Mesendoderm (in vitro differentiated cells): ENCODE results near the gene PLB1.

Experiments
- DNase-seq: peaks from one replicate; pipeline ENCODE4 v3.0.0; 2013
- H2AK5ac ChIP-seq: 2 replicates; pipeline ENCODE4 v1.6.1; 2013; ENCODE audit warnings: low read length, inconsistent platforms
- H2BK120ac ChIP-seq: 2 replicates; pipeline ENCODE4 v1.6.1; 2013; ENCODE audit warnings: low read depth, mild to moderate bottlenecking, low read length, moderate library complexity, mixed read lengths
- H2BK15ac ChIP-seq: replicated peaks from 2 replicates; pipeline ENCODE4 v1.6.1; 2013; ENCODE audit warnings: low read depth, mild to moderate bottlenecking, moderate library complexity
- H2BK5ac ChIP-seq: 2 replicates; pipeline ENCODE4 v1.6.1; 2013; ENCODE audit warnings: low read length, inconsistent platforms
- H3K18ac ChIP-seq: 2 replicates; pipeline ENCODE4 v1.6.1; 2013; ENCODE audit warnings: mild to moderate bottlenecking, low read length, mixed read lengths
- H3K23ac ChIP-seq: one replicate; pipeline ENCODE4 v1.6.1; 2013; ENCODE audit warnings: low read length
- H3K27ac ChIP-seq: 2 replicates; pipeline ENCODE4 v1.5.1; 2013; ENCODE audit warnings: low read depth, mild to moderate bottlenecking, inconsistent platforms, low read length, moderate library complexity
- H3K27me3 ChIP-seq: 2 replicates; pipeline ENCODE4 v1.6.1; 2013; ENCODE audit warnings: low read length, control low read depth, mild to moderate bottlenecking, inconsistent platforms; ENCODE audit not compliant: insufficient read depth, poor library complexity
- H3K36me3 ChIP-seq: 2 replicates; pipeline ENCODE4 v1.6.1; 2013; ENCODE audit warnings: low read length, inconsistent platforms; ENCODE audit not compliant: control insufficient read depth, insufficient read depth
- H3K4ac ChIP-seq: one replicate; pipeline ENCODE4 v1.6.1; 2013; ENCODE audit warnings: low read depth, mild to moderate bottlenecking, low read length, moderate library complexity
- H3K4me1 ChIP-seq: 2 replicates; pipeline ENCODE4 v1.6.1; 2013; ENCODE audit warnings: low read depth, low read length, inconsistent platforms; ENCODE audit not compliant: control insufficient read depth
- H3K4me2 ChIP-seq: 2 replicates; pipeline ENCODE4 v1.6.1; 2013; ENCODE audit warnings: low read length
- H3K4me3 ChIP-seq: 2 replicates; pipeline ENCODE4 v1.5.1; 2013; ENCODE audit warnings: mild to moderate bottlenecking, low read length
- H3K56ac ChIP-seq: one replicate; pipeline ENCODE4 v1.6.1; 2013; ENCODE audit warnings: low read length
- H3K79me1 ChIP-seq: 2 replicates; pipeline ENCODE4 v1.6.1; 2013; ENCODE audit warnings: low read length, inconsistent platforms
- H3K79me2 ChIP-seq: 2 replicates; pipeline ENCODE4 v1.6.1; 2013; ENCODE audit warnings: mild to moderate bottlenecking, low read length; ENCODE audit not compliant: control insufficient read depth, insufficient read depth
- H3K9ac ChIP-seq: 2 replicates; pipeline ENCODE4 v1.6.1; 2013; ENCODE audit warnings: low read length, inconsistent platforms
- H4K5ac ChIP-seq: one replicate; pipeline ENCODE4 v1.6.1; 2013; ENCODE audit warnings: low read length
- H4K8ac ChIP-seq: one replicate; pipeline ENCODE4 v1.6.1; 2013; ENCODE audit warnings: low read depth, mild to moderate bottlenecking, control low read depth, low read length, moderate library complexity
- WGBS: extraction: QIAGEN DNeasy Blood & Tissue Kit; methylation state at CpG from one replicate; pipeline ENCODE4 v1.1.7; 2013; ENCODE audit warnings: low lambda C conversion rate, missing lambda C conversion rate; ENCODE audit not compliant: insufficient coverage; ENCODE audit errors: extremely low coverage; 5-methylcytosine and 5-hydroxymethylcytosine counted together

PLB1 gene

DNA sequence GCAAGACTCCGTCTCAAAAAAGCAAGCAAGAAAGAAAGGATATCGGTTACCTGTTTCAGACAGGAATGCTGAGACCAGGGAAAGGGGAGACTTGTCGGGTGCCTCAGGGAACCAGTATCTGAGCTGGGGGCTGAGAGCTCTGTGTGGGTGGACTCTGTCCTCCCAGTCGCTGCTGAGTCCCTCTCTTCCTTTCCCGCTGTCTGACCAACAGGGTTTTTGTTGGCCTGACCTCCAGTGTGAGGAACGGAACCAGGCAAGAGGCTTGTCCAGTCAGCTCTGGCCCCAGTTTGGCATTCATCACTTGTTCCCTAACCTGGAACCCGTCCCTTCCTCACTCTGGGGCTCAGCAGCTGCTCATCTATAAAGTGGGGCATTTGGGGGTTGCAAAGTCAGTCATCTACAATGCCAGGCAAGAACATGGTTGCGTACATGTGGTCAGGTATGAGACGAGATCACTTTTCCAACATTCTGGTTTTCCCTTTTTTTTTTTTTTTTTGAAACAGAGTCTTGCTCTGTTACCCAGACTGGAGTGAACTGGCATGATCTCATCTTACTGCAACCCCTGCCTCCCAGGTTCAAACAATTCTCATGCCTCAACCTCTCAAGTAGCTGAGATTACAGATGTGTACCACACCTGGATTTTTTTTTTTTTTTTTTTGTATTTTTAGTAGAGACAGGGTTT, 116.4 kb downstream of the PLB1 start:
- H2BK15ac ChIP-seq = no peak overlapping the region
- no peaks in the 10 kb centered on the region for H3K27me3 ChIP-seq
- H2BK5ac ChIP-seq = no peak overlapping the region
- H3K27ac ChIP-seq = no peak overlapping the region
- no peaks in the 10 kb centered on the region for H3K4me1 ChIP-seq
- no peak for DNase-seq
- H2AK5ac ChIP-seq = no peak overlapping the region
- H3K23ac ChIP-seq = no peak overlapping the region
- H4K8ac ChIP-seq = no peak overlapping the region
- no peak overlapping the region for H3K4ac ChIP-seq
- WGBS = no CpG with 5 or more reads among the region's 9 CpGs
- H3K56ac ChIP-seq = no peak overlapping the region
- no peak overlapping the region for H3K18ac ChIP-seq
- no peak overlapping the region for H3K4me3 ChIP-seq
- no peak overlapping the region for H3K9ac ChIP-seq
- no peak overlapping the region for H3K4me2 ChIP-seq
- no peaks in the 10 kb centered on the region for H3K79me2 ChIP-seq
- H3K79me1 ChIP-seq = no peaks in the 10 kb centered on the region
- H3K36me3 ChIP-seq = no peaks in the 10 kb centered on the region
- no peak overlapping the region for H4K5ac ChIP-seq
- H2BK120ac ChIP-seq = no peak overlapping the region

DNA sequence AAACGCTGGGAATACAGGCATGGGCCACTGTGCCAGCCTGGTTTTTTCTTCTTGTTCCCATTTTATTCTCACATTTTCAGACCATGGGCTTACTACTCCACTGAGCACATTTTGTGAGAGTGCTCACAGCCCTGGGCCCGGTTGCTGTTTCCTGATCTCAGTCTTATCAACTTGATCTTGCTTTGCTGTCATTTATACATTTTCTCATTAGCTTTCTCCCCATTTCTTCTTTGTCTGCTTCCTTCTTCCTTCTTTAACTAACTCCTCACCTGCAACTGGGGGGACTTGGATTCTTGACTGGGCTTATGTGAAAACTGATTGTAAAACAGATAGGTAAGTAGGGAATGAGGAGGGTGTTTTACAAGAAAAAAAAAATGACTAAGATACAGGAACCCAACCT, 117.3 kb downstream of the PLB1 start:
- H3K4me3 ChIP-seq = no peak overlapping the region
- no peak overlapping the region for H2BK15ac ChIP-seq
- no CpG with 5 or more reads among the region's 2 CpGs for WGBS
- H3K36me3 ChIP-seq = no peaks in the 10 kb centered on the region
- H3K27me3 ChIP-seq = no peaks in the 10 kb centered on the region
- H2BK5ac ChIP-seq = no peak overlapping the region
- H3K4me1 ChIP-seq = no peaks in the 10 kb centered on the region
- no peaks in the 10 kb centered on the region for H3K79me1 ChIP-seq
- no peak overlapping the region for H3K56ac ChIP-seq
- H2AK5ac ChIP-seq = no peak overlapping the region
- H3K27ac ChIP-seq = no peak overlapping the region
- no peak for DNase-seq
- no peak overlapping the region for H3K18ac ChIP-seq
- no peak overlapping the region for H3K23ac ChIP-seq
- no peak overlapping the region for H4K8ac ChIP-seq
- H3K4me2 ChIP-seq = no peak overlapping the region
- no peak overlapping the region for H3K9ac ChIP-seq
- no peaks in the 10 kb centered on the region for H3K79me2 ChIP-seq
- H3K4ac ChIP-seq = no peak overlapping the region
- no peak overlapping the region for H4K5ac ChIP-seq
- H2BK120ac ChIP-seq = no peak overlapping the region

DNA sequence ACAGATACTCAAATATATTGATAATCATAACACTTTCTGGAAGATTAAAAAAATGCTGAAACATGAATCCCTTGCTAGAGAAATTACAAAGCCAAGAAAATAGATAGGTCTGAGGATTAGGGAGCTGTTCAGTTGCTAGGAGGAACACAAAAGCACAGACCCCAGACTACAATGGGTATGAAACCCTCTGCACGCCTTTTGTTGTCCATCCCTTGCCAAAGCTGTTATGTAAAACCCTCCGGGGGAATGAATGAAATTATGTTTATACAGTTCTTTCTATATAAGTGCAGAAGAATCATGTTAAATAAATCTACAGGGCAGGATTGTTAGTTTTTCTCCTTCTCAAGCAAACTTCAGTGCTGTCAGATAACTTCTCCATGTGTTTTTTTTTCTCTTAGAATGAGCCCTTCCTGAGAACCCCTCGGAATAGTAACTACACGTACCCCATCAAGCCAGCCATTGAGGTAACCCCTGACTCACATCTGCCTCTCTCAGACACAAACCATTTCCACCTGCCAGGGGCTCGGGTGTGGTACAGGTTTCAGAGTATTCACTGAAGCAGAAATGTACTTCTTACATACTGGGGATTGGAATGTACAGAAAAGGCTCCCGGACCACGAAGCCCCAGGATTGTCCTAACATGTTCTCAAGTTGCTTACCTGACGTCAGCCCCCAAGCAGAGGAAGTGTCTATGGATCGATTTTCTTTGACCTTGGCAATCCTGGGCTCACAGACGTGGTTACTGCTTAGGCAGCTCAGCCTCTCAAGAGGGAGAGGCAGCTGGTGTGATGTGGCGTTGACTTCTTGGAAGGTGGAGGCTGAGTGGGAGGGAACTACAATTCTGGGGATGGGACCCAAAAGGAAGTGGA, 118.0 kb downstream of the PLB1 start:
- Histone ChIP-seq H2BK5ac (no peak overlapping the region), H3K4me2 (no peak overlapping the region), H2BK120ac (no peak overlapping the region), H3K9ac (no peak overlapping the region), H3K4ac (no peak overlapping the region), H2AK5ac (no peak overlapping the region), H3K27me3 (no peaks in the 10 kb centered on the region), H3K4me1 (no peaks in the 10 kb centered on the region), H3K36me3 (no peaks in the 10 kb centered on the region), H3K27ac (no peak overlapping the region), H4K5ac (no peak overlapping the region), H3K18ac (no peak overlapping the region), H3K79me1 (no peaks in the 10 kb centered on the region), H3K4me3 (no peak overlapping the region), H3K79me2 (no peaks in the 10 kb centered on the region), H4K8ac (no peak overlapping the region), H2BK15ac (no peak overlapping the region), H3K23ac (no peak overlapping the region), H3K56ac (no peak overlapping the region)
- WGBS = no CpG with 5 or more reads among the region's 11 CpGs
- DNase-seq = no peak

DNA sequence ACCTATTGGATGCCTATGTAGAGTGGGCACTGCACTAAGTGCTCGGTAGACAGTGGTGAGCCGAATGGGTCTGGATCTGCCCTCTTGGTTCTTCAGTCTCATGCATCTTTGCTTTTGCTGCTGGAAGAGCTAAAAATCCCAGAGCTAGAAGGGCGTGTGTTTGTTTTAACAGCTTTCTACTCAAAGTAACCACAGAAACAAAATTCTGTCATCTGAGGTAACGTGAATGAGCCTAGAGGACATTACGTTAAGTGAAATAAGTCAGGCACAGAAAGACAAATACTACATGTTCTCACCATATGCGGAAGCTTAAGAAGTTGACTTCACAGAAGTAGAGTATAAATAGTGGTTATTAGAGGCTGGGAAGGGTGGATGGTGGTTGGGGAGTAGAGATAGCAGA, 119.8 kb downstream of the PLB1 start:
- Histone ChIP-seq H3K27ac (no peak overlapping the region), H3K36me3 (no peaks in the 10 kb centered on the region), H3K4me3 (no peak overlapping the region), H2AK5ac (no peak overlapping the region), H3K4ac (no peak overlapping the region), H2BK5ac (no peak overlapping the region), H2BK15ac (no peak overlapping the region), H3K79me2 (no peaks in the 10 kb centered on the region), H3K9ac (no peak overlapping the region), H3K56ac (no peak overlapping the region), H4K8ac (no peak overlapping the region), H3K79me1 (no peaks in the 10 kb centered on the region), H2BK120ac (no peak overlapping the region), H3K4me2 (no peak overlapping the region), H4K5ac (no peak overlapping the region), H3K4me1 (no peaks in the 10 kb centered on the region), H3K27me3 (no peaks in the 10 kb centered on the region), H3K23ac (no peak overlapping the region), H3K18ac (no peak overlapping the region)
- DNase-seq = no peak
- WGBS = no CpG with 5 or more reads among the region's 6 CpGs

DNA sequence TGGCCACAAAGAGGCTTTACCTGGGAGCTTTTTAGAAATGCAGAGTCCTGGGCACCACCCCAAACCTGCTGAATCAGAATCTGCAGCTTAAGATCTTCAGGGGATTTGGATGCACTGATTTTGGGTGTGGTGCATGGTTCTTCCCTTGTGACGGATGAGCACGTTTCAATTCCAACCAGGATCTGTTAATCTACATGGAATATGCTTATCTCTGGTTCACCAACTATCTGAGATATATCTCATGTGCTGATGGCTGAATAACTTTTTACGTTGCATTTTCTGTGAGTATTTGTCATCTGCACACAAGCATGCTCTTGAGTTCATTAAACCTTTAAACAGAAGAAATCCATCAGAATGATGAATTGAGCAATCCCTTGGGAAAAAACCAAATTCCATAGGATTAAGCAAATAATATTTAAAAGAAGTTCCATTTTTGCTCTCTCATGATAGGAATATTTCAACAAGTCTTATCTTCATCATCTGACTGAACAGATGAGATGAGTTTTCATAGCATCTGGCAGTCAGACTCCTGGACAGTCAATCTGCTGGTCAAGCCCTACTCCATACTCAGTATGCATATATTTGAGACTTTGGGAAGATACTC, 120.6 kb downstream of the PLB1 start:
- no peak overlapping the region for H3K4me3 ChIP-seq
- H4K8ac ChIP-seq = no peak overlapping the region
- H3K79me2 ChIP-seq = no peaks in the 10 kb centered on the region
- no peaks in the 10 kb centered on the region for H3K36me3 ChIP-seq
- H3K56ac ChIP-seq = no peak overlapping the region
- no peak overlapping the region for H3K23ac ChIP-seq
- no peaks in the 10 kb centered on the region for H3K4me1 ChIP-seq
- no peak overlapping the region for H2BK120ac ChIP-seq
- no peak overlapping the region for H3K27ac ChIP-seq
- no peaks in the 10 kb centered on the region for H3K27me3 ChIP-seq
- no peaks in the 10 kb centered on the region for H3K79me1 ChIP-seq
- no CpG with 5 or more reads among the region's 3 CpGs for WGBS
- H2BK15ac ChIP-seq = no peak overlapping the region
- no peak overlapping the region for H3K4ac ChIP-seq
- no peak overlapping the region for H3K18ac ChIP-seq
- DNase-seq = no peak
- H3K9ac ChIP-seq = no peak overlapping the region
- H2BK5ac ChIP-seq = no peak overlapping the region
- H4K5ac ChIP-seq = no peak overlapping the region
- no peak overlapping the region for H2AK5ac ChIP-seq
- no peak overlapping the region for H3K4me2 ChIP-seq
